Liver (tissue), 9 donors: ENCODE measurements around the gene NFIA. TPM values are rescaled to one million over a fixed set of nuclear protein-coding genes. Genes with fewer than 3 reads are reported as not detected.

ENCODE experiments used
- DNase-seq: peaks from one replicate; pipeline ENCODE4 v3.0.0-alpha.2; 2017; ENCODE audit warnings: low spot score
- H3K27ac ChIP-seq, 2 donors: one replicate each; pipeline ENCODE4 v1.7.0; 2013; ENCODE audit warnings: inconsistent platforms in 2 of 2, low read length in 2 of 2, control low read depth in 1 of 2, low read depth in 1 of 2, mild to moderate bottlenecking in 1 of 2
- H3K27me3 ChIP-seq, 4 donors: one replicate each; pipeline versions ENCODE4 v1.6.1 to v1.7.0; 2013; ENCODE audit warnings: low read length in 3 of 4, inconsistent platforms in 1 of 4, mild to moderate bottlenecking in 1 of 4, moderate library complexity in 1 of 4; ENCODE audit not compliant: control insufficient read depth in 4 of 4, insufficient read depth in 4 of 4
- H3K36me3 ChIP-seq, 4 donors: one replicate each; pipeline versions ENCODE4 v1.6.1 to v1.7.0; 2013; ENCODE audit warnings: low read length in 3 of 4, mild to moderate bottlenecking in 3 of 4, low read depth in 1 of 4, moderate library complexity in 1 of 4; ENCODE audit not compliant: control insufficient read depth in 4 of 4, insufficient read depth in 3 of 4
- H3K4me1 ChIP-seq, 4 donors: one replicate each; pipeline versions ENCODE4 v1.6.1 to v1.7.0; 2013; ENCODE audit warnings: low read length in 3 of 4, mild to moderate bottlenecking in 3 of 4, moderate library complexity in 1 of 4; ENCODE audit not compliant: control insufficient read depth in 4 of 4, insufficient read depth in 4 of 4
- H3K4me3 ChIP-seq, 3 donors: one replicate each; pipeline versions ENCODE4 v1.6.1 to v1.7.0; 2013; ENCODE audit warnings: low read length in 3 of 3, control low read depth in 1 of 3, low read depth in 1 of 3, mild to moderate bottlenecking in 1 of 3
- H3K9ac ChIP-seq, 2 donors: one replicate each; pipeline ENCODE4 v1.7.0; 2013; ENCODE audit warnings: low read length in 2 of 2, mild to moderate bottlenecking in 2 of 2, moderate library complexity in 2 of 2, control low read depth in 1 of 2, low read depth in 1 of 2
- H3K9me3 ChIP-seq, 4 donors: one replicate each; pipeline versions ENCODE4 v1.6.1 to v1.7.0; 2013; ENCODE audit warnings: low read length in 3 of 4; ENCODE audit not compliant: control insufficient read depth in 4 of 4
- ATF3 ChIP-seq: IDR thresholded peaks from 2 replicates; pipeline ENCODE4 v1.6.1; 2016; ENCODE audit warnings: antibody characterized with exemption
- CTCF ChIP-seq: fragments of 150-350 bp; IDR thresholded peaks from 2 replicates; pipeline ENCODE4 v1.5.1; 2017; ENCODE audit warnings: improper control_type of control experiment, low read depth, low read length; ENCODE audit not compliant: missing input control
- EGR1 ChIP-seq, 2 donors: IDR thresholded peaks; 2 replicates each; pipeline ENCODE4 v1.6.1; 2016 to 2018; ENCODE audit warnings: antibody characterized with exemption in 2 of 2, low read depth in 2 of 2
- FOXA1 ChIP-seq: IDR thresholded peaks from 2 replicates; pipeline ENCODE4 v1.6.1; 2016; ENCODE audit warnings: antibody characterized with exemption
- FOXA2 ChIP-seq: IDR thresholded peaks from 2 replicates; pipeline ENCODE4 v1.6.1; 2016; ENCODE audit warnings: antibody characterized with exemption
- GABPA ChIP-seq, 2 donors: IDR thresholded peaks in 1 of 2; conservative IDR thresholded peaks in 1 of 2; 2 replicates each; pipeline ENCODE4 v1.6.1; 2016; ENCODE audit warnings: antibody characterized with exemption in 2 of 2, mild to moderate bottlenecking in 1 of 2, moderate library complexity in 1 of 2
- HNF4A ChIP-seq, 2 donors: conservative IDR thresholded peaks; 2 replicates each; pipeline ENCODE4 v1.6.1; 2016; ENCODE audit warnings: antibody characterized with exemption in 2 of 2, mild to moderate bottlenecking in 2 of 2
- HNF4G ChIP-seq: IDR thresholded peaks from 2 replicates; pipeline ENCODE4 v1.6.1; 2016; ENCODE audit warnings: antibody characterized with exemption
- JUND ChIP-seq, 2 donors: IDR thresholded peaks; 2 replicates each; pipeline ENCODE4 v1.6.1; 2016; ENCODE audit warnings: antibody characterized with exemption in 2 of 2
- NR2F2 ChIP-seq: IDR thresholded peaks from 2 replicates; pipeline ENCODE4 v1.6.1; 2016; ENCODE audit warnings: antibody characterized with exemption
- RAD21 ChIP-seq, 2 donors: IDR thresholded peaks; 2 replicates each; pipeline ENCODE4 v1.6.1; 2016; ENCODE audit warnings: antibody characterized with exemption in 2 of 2, mild to moderate bottlenecking in 2 of 2
- RXRA ChIP-seq, 2 donors: IDR thresholded peaks; 2 replicates each; pipeline ENCODE4 v1.6.1; 2017 to 2018; ENCODE audit warnings: antibody characterized with exemption in 2 of 2, mild to moderate bottlenecking in 1 of 2
- SP1 ChIP-seq: IDR thresholded peaks from 2 replicates; pipeline ENCODE4 v1.6.1; 2018; ENCODE audit warnings: antibody characterized with exemption, mild to moderate bottlenecking
- TAF1 ChIP-seq: conservative IDR thresholded peaks from 2 replicates; pipeline ENCODE4 v1.6.1; 2016; ENCODE audit warnings: antibody characterized with exemption, mild to moderate bottlenecking
- YY1 ChIP-seq: IDR thresholded peaks from 2 replicates; pipeline ENCODE4 v1.6.1; 2016; ENCODE audit warnings: antibody characterized with exemption, mild to moderate bottlenecking
- WGBS: extraction: QIAGEN DNeasy Blood & Tissue Kit; methylation state at CpG from one replicate; pipeline ENCODE4 v1.1.7; 2013; 5-methylcytosine and 5-hydroxymethylcytosine counted together
- polyA plus RNA-seq, 2 donors: library from polyadenylated mRNA; stranded (reverse) in 1 of 2; unstranded in 1 of 2; fragments of 200-250 nt in 1 of 2; fragments of >200 nt in 1 of 2; fragmentation: Nextera tagmentation in 1 of 2; extraction: Ambion mirVana in 1 of 2; gene quantifications; one replicate each; pipeline versions ENCODE4 v1.2.1 to v1.2.3, GENCODE V29; 2013 to 2015
- total RNA-seq, 2 donors: library from RNA; depleted of rRNA; stranded (reverse); fragments of >200 nt; gene quantifications; one replicate each; pipeline ENCODE4 v1.2.3, GENCODE V29; 2014
- TF ChIP-seq, protein P1 (sequence below): IDR thresholded peaks from 2 replicates; pipeline ENCODE4 v1.6.1; 2016; ENCODE audit warnings: antibody characterized with exemption
- donor health status: healthy.
- donor health status: healthy.
- donor health status: healthy.
- donor health status: healthy.
- donor health status: healthy.

The NFIA gene
- total and polyA plus RNA-seq, 4 donors: 6.8 to 53.7 (median 22.2) TPM

GRCh38 chr1:61091455-61091854 is 9.1 kb downstream of the NFIA start:
- no peak overlapping the region for H3K9ac ChIP-seq
- TF ChIP-seq, protein P1, sequence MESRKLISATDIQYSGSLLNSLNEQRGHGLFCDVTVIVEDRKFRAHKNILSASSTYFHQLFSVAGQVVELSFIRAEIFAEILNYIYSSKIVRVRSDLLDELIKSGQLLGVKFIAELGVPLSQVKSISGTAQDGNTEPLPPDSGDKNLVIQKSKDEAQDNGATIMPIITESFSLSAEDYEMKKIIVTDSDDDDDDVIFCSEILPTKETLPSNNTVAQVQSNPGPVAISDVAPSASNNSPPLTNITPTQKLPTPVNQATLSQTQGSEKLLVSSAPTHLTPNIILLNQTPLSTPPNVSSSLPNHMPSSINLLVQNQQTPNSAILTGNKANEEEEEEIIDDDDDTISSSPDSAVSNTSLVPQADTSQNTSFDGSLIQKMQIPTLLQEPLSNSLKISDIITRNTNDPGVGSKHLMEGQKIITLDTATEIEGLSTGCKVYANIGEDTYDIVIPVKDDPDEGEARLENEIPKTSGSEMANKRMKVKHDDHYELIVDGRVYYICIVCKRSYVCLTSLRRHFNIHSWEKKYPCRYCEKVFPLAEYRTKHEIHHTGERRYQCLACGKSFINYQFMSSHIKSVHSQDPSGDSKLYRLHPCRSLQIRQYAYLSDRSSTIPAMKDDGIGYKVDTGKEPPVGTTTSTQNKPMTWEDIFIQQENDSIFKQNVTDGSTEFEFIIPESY: no peak
- TF ChIP-seq CTCF (no peak), SP1 (no peak), RXRA (IDR thresholded peaks at IDR 0.05) (peak; percentile 64 to 71), HNF4A (conservative IDR thresholded peaks at IDR 0.05) (peak; percentile 37 to 45), FOXA1 (no peak), FOXA2 (no peak), NR2F2 (peak; percentile 97), RAD21 (IDR thresholded peaks at IDR 0.05) (no peak), TAF1 (no peak), YY1 (no peak), HNF4G (no peak)
- H3K4me1 ChIP-seq: peaks cover 7 to 50% (median 42%) of the 10 kb centered on the region in 4 donors
- H3K27ac ChIP-seq: peak overlapping the region in 1 of 2 donors; percentile 10
- DNase-seq: no peak
- no peaks in the 10 kb centered on the region for H3K27me3 ChIP-seq
- WGBS: 18% methylated on average over 3 of the region's 3 CpGs
- H3K9me3 ChIP-seq: no peaks in the 10 kb centered on the region
- H3K4me3 ChIP-seq: no peak overlapping the region
- H3K36me3 ChIP-seq: peaks cover 3 to 8% (median 6%) of the 10 kb centered on the region in 4 donors

GRCh38 chr1:61092642-61093041 is 10.3 kb downstream of the NFIA start:
- H3K4me1 ChIP-seq: peaks cover 7 to 50% (median 39%) of the 10 kb centered on the region in 4 donors

More at GRCh38 chr1:61092642-61093041, 10.3 kb downstream of the NFIA start:
- Histone ChIP-seq H3K27me3 (no peaks in the 10 kb centered on the region), H3K4me3 (no peak overlapping the region), H3K27ac (no peak overlapping the region), H3K9me3 (no peaks in the 10 kb centered on the region), H3K9ac (no peak overlapping the region), H3K36me3 (peaks cover 3 to 8% (median 6%) of the 10 kb centered on the region in 4 donors)
- WGBS: 64% methylated on average over 5 of the region's 5 CpGs
- TF ChIP-seq GABPA (IDR thresholded peaks at IDR 0.05 in 1 of 2, conservative IDR thresholded peaks at IDR 0.05 in 1 of 2) (no peak), JUND (IDR thresholded peaks at IDR 0.05) (no peak), CTCF (no peak), EGR1 (IDR thresholded peaks at IDR 0.05; ENCODE audit: low read depth in 2 of 2) (no peak), RXRA (IDR thresholded peaks at IDR 0.05) (no peak), SP1 (no peak), NR2F2 (no peak), ATF3 (no peak)
- no peak for DNase-seq
